B cell (primary cell): ENCODE data around the gene CLINT1. TPM values are rescaled to one million over a fixed set of nuclear protein-coding genes. Genes with fewer than 3 reads are reported as not detected.

ENCODE experiments used
- ATAC-seq: fragments of 200-7000 bp; cut with Tn5 transposase; one replicate; pipeline ENCODE4 v1.10.0; 2021; ENCODE audit warnings: low read depth, mild to moderate bottlenecking, moderate number of reproducible peaks, moderate library complexity
- CTCF ChIA-PET: fragments of 350-600 bp; sonication (Branson Sonifier 250); formaldehyde crosslinking; loops from one replicate; lab custom pipeline; 2021; ENCODE audit warnings: antibody characterized with exemption, inconsistent platforms; lab: Charles Lee
- POLR2A ChIA-PET: fragments of 350-600 bp; sonication (Branson Sonifier 250); formaldehyde crosslinking; loops from one replicate; lab custom pipeline; 2021; ENCODE audit warnings: antibody characterized with exemption; lab: Charles Lee
- DNase-seq: peaks from one replicate; pipeline ENCODE4 v3.0.0; 2013
- H2AFZ ChIP-seq: 2 replicates; pipeline ENCODE4 v1.6.1; 2012; ENCODE audit warnings: mild to moderate bottlenecking, low read depth, low read length; ENCODE audit not compliant: insufficient read depth, poor library complexity, severe bottlenecking
- H3K27ac ChIP-seq, 2 donors: 1 replicate in 1 of 2; 2 replicates in 1 of 2; pipeline ENCODE4 v1.5.1; 2012 to 2013; ENCODE audit warnings: low read length in 2 of 2, mild to moderate bottlenecking in 2 of 2, moderate library complexity in 1 of 2
- H3K27me3 ChIP-seq, 4 experiments: fragments of 200-600 bp in 1 of 4; sonication (generic) in 1 of 4; replicated peaks in 1 of 4; 1 replicate in 2 of 4; 2 replicates in 2 of 4; pipeline versions ENCODE4 v1.6.1 to v1.7.0; 2013 to 2016; ENCODE audit warnings: low read length in 3 of 4, mild to moderate bottlenecking in 2 of 4, mixed read lengths in 1 of 4, moderate library complexity in 1 of 4; ENCODE audit not compliant: insufficient read depth in 4 of 4, control insufficient read depth in 3 of 4; ENCODE audit errors: control extremely low read depth in 1 of 4
- H3K36me3 ChIP-seq, 2 experiments: replicated peaks in 1 of 2; 1 replicate in 1 of 2; 2 replicates in 1 of 2; pipeline versions ENCODE4 v1.6.1 to v1.7.1; 2013; ENCODE audit warnings: low read length in 1 of 2; ENCODE audit not compliant: insufficient read depth in 2 of 2, control insufficient read depth in 1 of 2; ENCODE audit errors: control extremely low read depth in 1 of 2, extremely low read depth in 1 of 2
- H3K4me1 ChIP-seq, 2 donors: fragments of 200-600 bp in 1 of 2; sonication (generic) in 1 of 2; 1 replicate in 1 of 2; 2 replicates in 1 of 2; pipeline versions ENCODE4 v1.5.1 to v1.6.1; 2013 to 2017; ENCODE audit warnings: low read length in 2 of 2; ENCODE audit not compliant: control insufficient read depth in 2 of 2, insufficient read depth in 2 of 2
- H3K4me2 ChIP-seq: replicated peaks from 2 replicates; pipeline ENCODE3; 2012; ENCODE audit warnings: mild to moderate bottlenecking, low read depth, low read length; ENCODE audit not compliant: poor library complexity, severe bottlenecking
- H3K4me3 ChIP-seq, 5 experiments: fragments of 200-600 bp in 1 of 5; sonication (generic) in 1 of 5; 1 replicate in 3 of 5; 2 replicates in 2 of 5; pipeline versions ENCODE4 v1.5.1 to v1.7.0; 2011 to 2016; ENCODE audit warnings: low read length in 4 of 5, mild to moderate bottlenecking in 4 of 5, low read depth in 2 of 5, control low read depth in 1 of 5, moderate library complexity in 1 of 5; ENCODE audit not compliant: insufficient read depth in 1 of 5; ENCODE audit errors: control extremely low read depth in 1 of 5, extremely low read depth in 1 of 5
- H3K79me2 ChIP-seq: fragments of 200-600 bp; sonication (generic); one replicate; pipeline ENCODE4 v1.6.0; 2016; ENCODE audit warnings: low read length; ENCODE audit not compliant: control insufficient read depth, insufficient read depth
- H3K9ac ChIP-seq: fragments of 200-600 bp; sonication (generic); 2 replicates; pipeline ENCODE4 v1.6.1; 2017; ENCODE audit warnings: mild to moderate bottlenecking, low read length, moderate library complexity
- H3K9me3 ChIP-seq, 3 donors: one replicate each; pipeline versions ENCODE4 v1.6.1 to v1.7.1; 2013; ENCODE audit warnings: low read length in 2 of 3; ENCODE audit not compliant: control insufficient read depth in 2 of 3, insufficient read depth in 1 of 3; ENCODE audit errors: control extremely low read depth in 1 of 3
- H4K20me1 ChIP-seq: 2 replicates; pipeline ENCODE4 v1.6.0; 2012; ENCODE audit warnings: mild to moderate bottlenecking, low read length; ENCODE audit not compliant: insufficient read depth, control insufficient read depth, poor library complexity, severe bottlenecking
- H3K27ac Mint-ChIP-seq: one replicate; pipeline ENCODE4 v1.8.0; 2021; ENCODE audit warnings: mixed read lengths
- H3K27me3 Mint-ChIP-seq: one replicate; pipeline ENCODE4 v1.8.0; 2021; ENCODE audit warnings: mixed read lengths
- H3K4me1 Mint-ChIP-seq: one replicate; pipeline ENCODE4 v1.8.0; 2021; ENCODE audit warnings: mixed read lengths
- H3K4me3 Mint-ChIP-seq: one replicate; pipeline ENCODE4 v1.8.0; 2021; ENCODE audit warnings: mixed read lengths
- H3K9me3 Mint-ChIP-seq: one replicate; pipeline ENCODE4 v1.8.0; 2022; ENCODE audit warnings: mixed read lengths; ENCODE audit not compliant: insufficient read depth
- CTCF ChIP-seq: fragments of 200-600 bp; IDR thresholded peaks from one replicate; pipeline ENCODE4 v1.8.0; 2022; ENCODE audit warnings: antibody characterized with exemption, mild to moderate bottlenecking
- EZH2 ChIP-seq: IDR thresholded peaks from 2 replicates; pipeline ENCODE4 v1.6.1; 2012; ENCODE audit warnings: borderline replicate concordance, low read depth, mild to moderate bottlenecking, moderate library complexity, low read length; ENCODE audit not compliant: insufficient read depth, poor library complexity, severe bottlenecking
- WGBS: methylation state at CpG from one replicate; pipeline ENCODE4 v1.1.5; 2013; ENCODE audit warnings: missing lambda C conversion rate; ENCODE audit not compliant: insufficient coverage; 5-methylcytosine and 5-hydroxymethylcytosine counted together
- intact Hi-C: fragments of 100-400 bp; cut with micrococcal nuclease; formaldehyde crosslinking; loops from one replicate; pipeline ENCODE4 v1.10.0; 2022
- polyA plus RNA-seq: library from polyadenylated mRNA; depleted of rRNA; stranded (reverse); fragments of >200 nt; gene quantifications from 2 replicates; pipeline ENCODE4 v1.2.3, GENCODE V29; 2012
- total RNA-seq, 2 donors: library from RNA; stranded (reverse); fragments of 120-200 nt in 1 of 2; gene quantifications; 1 replicate in 1 of 2; 2 replicates in 1 of 2; pipeline versions ENCODE4 v1.2.3 to v1.2.4, GENCODE V29; 2013 to 2022

CLINT1 gene
- total and polyA plus RNA-seq, 2 donors (not counting 1 experiment from before 2014, with no cell fraction given): 69.7 to 89.1 TPM

GRCh38 chr5:157772127-157772526 is 86.8 kb downstream of the CLINT1 start:
- H3K79me2 ChIP-seq: no peaks in the 10 kb centered on the region
- H3K27ac Mint-ChIP-seq: no peak overlapping the region
- peaks cover 0 to 5% (median 4%) of the 10 kb centered on the region in 3 donors for H3K9me3 ChIP-seq
- H2AFZ ChIP-seq: no peak overlapping the region
- no peak overlapping the region for H3K4me3 Mint-ChIP-seq
- no peak overlapping the region for H3K4me2 ChIP-seq
- CTCF ChIA-PET: no interaction called here
- ATAC-seq (no peak), DNase-seq (no peak)
- no peaks in the 10 kb centered on the region for H3K27me3 ChIP-seq
- no peak overlapping the region for H3K9ac ChIP-seq
- no peaks in the 10 kb centered on the region for H3K36me3 ChIP-seq
- no peaks in the 10 kb centered on the region for H4K20me1 ChIP-seq
- H3K4me3 ChIP-seq: no peak overlapping the region
- WGBS: 89% methylated on average over 9 of the region's 10 CpGs
- H3K27ac ChIP-seq: no peak overlapping the region
- peaks cover 1% of the 10 kb centered on the region for H3K4me1 Mint-ChIP-seq
- H3K27me3 Mint-ChIP-seq: peaks cover 3% of the 10 kb centered on the region
- no peaks in the 10 kb centered on the region for H3K4me1 ChIP-seq
- intact Hi-C loops: no loop called here
- TF ChIP-seq CTCF (no peak), EZH2 (no peak)
- H3K9me3 Mint-ChIP-seq: no peaks in the 10 kb centered on the region
- POLR2A ChIA-PET: no interaction called here

GRCh38 chr5:157770665-157771064 is 88.3 kb downstream of the CLINT1 start:
- H3K27me3 Mint-ChIP-seq: peaks cover 3% of the 10 kb centered on the region
- no peak for TF ChIP-seq CTCF
- no peak for TF ChIP-seq EZH2
- Histone ChIP-seq H3K9ac (no peak overlapping the region), H3K79me2 (no peaks in the 10 kb centered on the region), H3K4me2 (no peak overlapping the region), H2AFZ (no peak overlapping the region), H3K27me3 (no peaks in the 10 kb centered on the region), H3K4me3 (no peak overlapping the region), H3K9me3 (peaks cover 0 to 5% (median 4%) of the 10 kb centered on the region in 3 donors), H4K20me1 (no peaks in the 10 kb centered on the region), H3K27ac (no peak overlapping the region), H3K4me1 (no peaks in the 10 kb centered on the region), H3K36me3 (no peaks in the 10 kb centered on the region)
- 82% methylated on average over 2 of the region's 4 CpGs for WGBS
- H3K27ac Mint-ChIP-seq: no peak overlapping the region
- peaks cover 1% of the 10 kb centered on the region for H3K4me1 Mint-ChIP-seq
- intact Hi-C loops: no loop called here
- DNase-seq (no peak), ATAC-seq (no peak)
- no peaks in the 10 kb centered on the region for H3K9me3 Mint-ChIP-seq
- ChIA-PET POLR2A (no interaction called here), CTCF (interaction anchor here (1.0 to 2.2 kb wide), 2 partner anchors 9 to 11 kb away, joined by 3 to 8 read pairs; no protein-coding TSS in a partner anchor)
- no peak overlapping the region for H3K4me3 Mint-ChIP-seq
